ENCODE data around the gene SH3BP5.

GRCh38 chr3:15271030-15271429, 61.4 kb downstream of the SH3BP5 start:
- TF ChIP-seq POLR2A (IDR thresholded peaks at IDR 0.05; ENCODE audit: low read depth, low read length) (no peak), POLR2AphosphoS5 (IDR thresholded peaks at IDR 0.05; ENCODE audit: low read depth, low read length) (no peak)
